K562 (cell line): ENCODE results near the gene CTIF. TPM values are rescaled to one million over a fixed set of nuclear protein-coding genes. Genes with fewer than 3 reads are reported as not detected.

Experiments used
- EP400 ChIP-seq: fragments of 450-650 bp; IDR thresholded peaks from 2 replicates; pipeline ENCODE4 v1.6.1; 2017; ENCODE audit warnings: antibody characterized with exemption, mild to moderate bottlenecking, moderate library complexity
- ETS1 ChIP-seq: conservative IDR thresholded peaks from 2 replicates; pipeline ENCODE4 v1.6.1; 2011; ENCODE audit warnings: low read depth, mild to moderate bottlenecking, low read length; ENCODE audit not compliant: control insufficient read depth
- GATA2 ChIP-seq: sonication (generic); formaldehyde crosslinking; IDR thresholded peaks from 2 replicates; pipeline ENCODE4 v1.4.0; 2020; ENCODE audit warnings: mild to moderate bottlenecking, missing genetic modification reagents
- HDAC1 ChIP-seq, 2 experiments: fragments of 450-650 bp; IDR thresholded peaks; 2 replicates each; pipeline ENCODE4 v1.6.1; 2016 to 2017; ENCODE audit warnings: inconsistent platforms in 1 of 2, mild to moderate bottlenecking in 1 of 2, moderate library complexity in 1 of 2
- HDAC6 ChIP-seq: IDR thresholded peaks from 2 replicates; pipeline ENCODE4 v1.6.1; 2012; ENCODE audit warnings: low read depth, mild to moderate bottlenecking, control low read depth, inconsistent platforms, low read length, moderate library complexity
- HNRNPLL ChIP-seq: fragments of 200-400 bp; formaldehyde crosslinking; IDR thresholded peaks from 2 replicates; pipeline ENCODE4 v1.6.1; 2017; ENCODE audit warnings: low read length, low read depth, mild to moderate bottlenecking; ENCODE audit not compliant: poor library complexity, severe bottlenecking
- ILK ChIP-seq: fragments of 450-650 bp; IDR thresholded peaks from 2 replicates; pipeline ENCODE4 v1.6.1; 2016; ENCODE audit warnings: missing genetic modification characterization, low read depth, mild to moderate bottlenecking, missing compliant biosample characterization, moderate library complexity, borderline replicate concordance
- MEF2D ChIP-seq: conservative IDR thresholded peaks from 2 replicates; pipeline ENCODE4 v1.6.1; 2016; ENCODE audit warnings: low read depth, missing genetic modification characterization, missing compliant biosample characterization
- NCOA4 ChIP-seq: fragments of 450-650 bp; IDR thresholded peaks from 2 replicates; pipeline ENCODE4 v1.6.1; 2018; ENCODE audit warnings: mild to moderate bottlenecking; ENCODE audit not compliant: partially characterized antibody
- NFYB ChIP-seq: IDR thresholded peaks from 2 replicates; pipeline ENCODE4 v1.6.1; 2011; ENCODE audit warnings: mild to moderate bottlenecking, moderate library complexity; ENCODE audit not compliant: insufficient read length; ENCODE audit errors: extremely low read depth
- NKRF ChIP-seq: fragments of 450-650 bp; IDR thresholded peaks from 2 replicates; pipeline ENCODE4 v1.6.1; 2016; ENCODE audit warnings: borderline replicate concordance
- TRIM24 ChIP-seq, 2 experiments: fragments of 450-650 bp; IDR thresholded peaks; 2 replicates each; pipeline ENCODE4 v1.6.1; 2016
- ZBTB11 ChIP-seq, 3 experiments: fragments of 200-800 bp in 1 of 3; fragments of 250-450 bp in 1 of 3; fragments of 450-650 bp in 1 of 3; sonication (Bioruptor Pico) in 1 of 3; sonication (Bioruptor generic) in 1 of 3; formaldehyde crosslinking in 1 of 3; IDR thresholded peaks; 2 replicates each; pipeline versions ENCODE4 v1.6.1 to v1.8.0; 2016 to 2022; ENCODE audit warnings: mild to moderate bottlenecking in 2 of 3, missing genetic modification characterization in 2 of 3, missing compliant biosample characterization in 1 of 3, moderate library complexity in 1 of 3
- ZBTB7A ChIP-seq: IDR thresholded peaks from 2 replicates; pipeline ENCODE4 v1.6.1; 2011; ENCODE audit warnings: low read depth, mild to moderate bottlenecking, low read length, moderate library complexity, borderline replicate concordance; ENCODE audit not compliant: control insufficient read depth
- ZKSCAN8 ChIP-seq: fragments of 200-800 bp; sonication (Bioruptor generic); IDR thresholded peaks from 2 replicates; pipeline ENCODE4 v1.6.1; 2016; ENCODE audit warnings: missing genetic modification characterization, missing compliant biosample characterization
- ZNF23 ChIP-seq: fragments of 250-450 bp; sonication (Bioruptor Pico); IDR thresholded peaks from 2 replicates; pipeline ENCODE4 v1.4.0; 2020; ENCODE audit warnings: mild to moderate bottlenecking
- ZNF511 ChIP-seq: sonication (generic); formaldehyde crosslinking; IDR thresholded peaks from 2 replicates; pipeline ENCODE4 v1.8.0; 2022; ENCODE audit warnings: mild to moderate bottlenecking, missing genetic modification reagents
- ZNF77 ChIP-seq: fragments of 250-450 bp; sonication (Bioruptor Pico); IDR thresholded peaks from 2 replicates; pipeline ENCODE4 v1.5.0; 2020
- ZNF79 ChIP-seq: fragments of 250-450 bp; sonication (Bioruptor Pico); IDR thresholded peaks from 2 replicates; pipeline ENCODE4 v1.4.0; 2020; ENCODE audit warnings: low read depth, mild to moderate bottlenecking, moderate library complexity
- polyA plus RNA-seq, 8 experiments: library from polyadenylated mRNA; depleted of rRNA in 4 of 8; stranded (reverse) in 5 of 8; unstranded in 3 of 8; fragments of >200 nt; fragmentation: Nextera tagmentation in 2 of 8; fragmentation: Illumina TruSeq in 1 of 8; extraction: Ambion mirVana in 2 of 8; extraction: Trizol in 1 of 8; gene quantifications; 2 replicates each; pipeline versions ENCODE4 v1.2.1 to v1.2.3, GENCODE V29; 2011 to 2014; ENCODE audit warnings: inconsistent platforms in 1 of 8, missing spikeins in 1 of 8
- total RNA-seq, 7 experiments: library from RNA; depleted of rRNA in 6 of 7; stranded (reverse); fragments of >200 nt in 6 of 7; fragmentation: Illumina TruSeq in 2 of 7; extraction: Trizol in 2 of 7; gene quantifications; 2 replicates each; pipeline versions ENCODE4 v1.2.1 to v1.2.3, GENCODE V29; 2011 to 2021; ENCODE audit warnings: low replicate concordance in 1 of 7

The CTIF gene
- total and polyA plus RNA-seq, 9 of the 15 experiments (the other 6 are each of a cell fraction or from before 2014, with no cell fraction given) = 0.17 to 11.5 (median 2.2) TPM

GRCh38 chr18:48566589-48566988, 27.8 kb downstream of the CTIF start (continued):
- TF ChIP-seq NKRF (no peak), ZNF79 (CRISPR knock-in tag) (peak; percentile 73; the same call in 1 of the 2 replicates), MEF2D (tag) (peak; percentile 92), NFYB (no peak), ZNF77 (no peak), ZBTB11 (CRISPR knock-in tag; IDR thresholded peaks at IDR 0.05) (peak in 1 of 3 experiments; percentile 55; a peak in 2 of 6 replicates), ZNF23 (CRISPR knock-in tag) (0 out of 2 replicates have a peak, but pooled peaks have one; percentile 66), ETS1 (no peak), TRIM24 (IDR thresholded peaks at IDR 0.05) (peak; percentile 10 to 31; a peak in 1 of 4 replicates), EP400 (0 out of 2 replicates have a peak, but pooled peaks have one; percentile 22), HNRNPLL (no peak), HDAC6 (no peak), ZKSCAN8 (CRISPR knock-in tag) (peak; percentile 61; the same call in 1 of the 2 replicates), ZNF511 (no peak), GATA2 (CRISPR knock-in tag) (no peak), NCOA4 (no peak), ZBTB7A (no peak), ILK (tag) (no peak), HDAC1 (IDR thresholded peaks at IDR 0.05) (no peak)
